Stimulated activated CD4-positive, alpha-beta T cell treated with anti-CD3 and anti-CD28 coated beads, Interleukin-12 subunit alpha, Interleukin-12 subunit beta, amount 100 ng/mL, for 24 hours (primary cell): ENCODE results near the gene GPR146.

Experiments
- DNase-seq, 2 experiments: peaks; one replicate each; pipeline ENCODE4 v3.0.0-alpha.2; 2020; ENCODE audit warnings: low read depth in 2 of 2

The GPR146 gene

GRCh38 chr7:1011297-1012003, 32.9 kb upstream of the GPR146 start:
- DNase-seq, result no peak

GRCh38 chr7:1012004-1012715, 32.2 kb upstream of the GPR146 start:
- DNase-seq, result no peak

GRCh38 chr7:1012716-1013095, 31.6 kb upstream of the GPR146 start:
- DNase-seq, result no peak

GRCh38 chr7:1013581-1013980, 30.8 kb upstream of the GPR146 start:
- DNase-seq, result no peak

- DNase-seq, result no peak
These were observed 29.7 kb upstream of the GPR146 start for GRCh38 chr7:1014681-1015080.

- DNase-seq, result no peak
These were observed 28.9 kb upstream of the GPR146 start for GRCh38 chr7:1015196-1016121.

GRCh38 chr7:1016577-1017531, 27.5 kb upstream of the GPR146 start:
- no peak for DNase-seq

- DNase-seq, result no peak
These were observed 26.6 kb upstream of the GPR146 start for GRCh38 chr7:1017586-1018333.

GRCh38 chr7:1018334-1018695, 26.0 kb upstream of the GPR146 start:
- no peak for DNase-seq

GRCh38 chr7:1019255-1019785, 25.0 kb upstream of the GPR146 start:
- DNase-seq, result no peak

- no peak for DNase-seq
These were observed 24.3 kb upstream of the GPR146 start for GRCh38 chr7:1019789-1020610.

- no peak for DNase-seq
These were observed 23.5 kb upstream of the GPR146 start for GRCh38 chr7:1020849-1021251.

- DNase-seq, result no peak
These were observed 23.0 kb upstream of the GPR146 start for GRCh38 chr7:1021366-1021765.

- DNase-seq, result no peak
These were observed 22.4 kb upstream of the GPR146 start for GRCh38 chr7:1021931-1022330.

- DNase-seq, result no peak
These were observed 22.0 kb upstream of the GPR146 start for GRCh38 chr7:1022356-1022755.

GRCh38 chr7:1022801-1023465, 21.4 kb upstream of the GPR146 start:
- no peak for DNase-seq

- no peak for DNase-seq
These were observed 20.0 kb upstream of the GPR146 start for GRCh38 chr7:1024331-1024841.

- DNase-seq, result no peak
These were observed 19.2 kb upstream of the GPR146 start for GRCh38 chr7:1024876-1025742.
